Ishikawa (cell line): ENCODE measurements around the gene ABCC6.

Experiments used
- CEBPB ChIP-seq: IDR thresholded peaks from 2 replicates; pipeline ENCODE4 v1.6.1; 2012
- CREB1 ChIP-seq: IDR thresholded peaks from 2 replicates; pipeline ENCODE4 v1.6.1; 2012; ENCODE audit warnings: low read depth
- EGR1 ChIP-seq: IDR thresholded peaks from 2 replicates; pipeline ENCODE4 v1.6.1; 2012
- EP300 ChIP-seq: IDR thresholded peaks from 2 replicates; pipeline ENCODE4 v1.6.1; 2012; ENCODE audit warnings: borderline replicate concordance
- FOXM1 ChIP-seq: IDR thresholded peaks from 2 replicates; pipeline ENCODE4 v1.6.1; 2012; ENCODE audit warnings: low read depth, borderline replicate concordance
- RAD21 ChIP-seq: IDR thresholded peaks from 2 replicates; pipeline ENCODE4 v1.6.1; 2012; ENCODE audit warnings: low read depth
- REST ChIP-seq: IDR thresholded peaks from 2 replicates; pipeline ENCODE4 v1.6.1; 2012; ENCODE audit warnings: low read depth, mild to moderate bottlenecking
- TAF1 ChIP-seq: IDR thresholded peaks from 2 replicates; pipeline ENCODE4 v1.6.1; 2012; ENCODE audit warnings: low read depth, mild to moderate bottlenecking
- TEAD4 ChIP-seq: IDR thresholded peaks from 2 replicates; pipeline ENCODE4 v1.6.1; 2012
- USF1 ChIP-seq: IDR thresholded peaks from 2 replicates; pipeline ENCODE4 v1.6.1; 2012
- YY1 ChIP-seq: IDR thresholded peaks from 2 replicates; pipeline ENCODE4 v1.6.1; 2012; ENCODE audit warnings: low read depth

- TF ChIP-seq CREB1 (no peak), YY1 (no peak), EP300 (peak; percentile 88), TAF1 (no peak), TEAD4 (peak; percentile 81), USF1 (no peak), FOXM1 (no peak; the same call in 1 of the 2 replicates), RAD21 (no peak), REST (no peak), CEBPB (no peak), EGR1 (no peak)
Measured at GRCh38 chr16:16150117-16150877, 73.0 kb downstream of the ABCC6 start.
